ENCODE measurements around the gene SLC25A51. TPM values are rescaled to one million over a fixed set of nuclear protein-coding genes. Genes with fewer than 3 reads are reported as not detected.

SLC25A51 gene
- total RNA-seq, 4 donors from 2014 or later: 32.2 to 67.8 (median 57.8) TPM

DNA sequence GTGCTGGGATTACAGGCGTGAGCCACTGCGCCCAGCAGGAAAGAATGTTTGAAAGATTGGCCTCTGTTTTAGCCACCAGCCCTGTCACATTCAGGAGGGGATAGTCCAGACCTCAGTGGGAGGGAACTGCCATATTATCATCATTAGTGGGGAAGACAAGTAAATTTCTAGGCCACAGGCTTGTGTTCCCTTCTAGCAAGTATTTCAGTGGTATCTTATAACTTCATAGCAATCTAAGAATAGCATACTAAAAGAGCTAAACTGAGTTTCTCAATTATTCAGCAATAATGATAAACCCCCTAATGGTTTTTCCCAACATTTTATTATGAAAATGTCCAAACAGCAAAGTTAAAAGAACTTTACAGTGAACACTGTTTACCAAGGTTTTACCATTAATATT, 30.0 kb downstream of the SLC25A51 start:
- peaks cover 0 to 7% (median 0%) of the 10 kb centered on the region in 3 donors for H3K36me3 ChIP-seq
- DNase-seq: no peak
- no peak overlapping the region for H3K4me3 ChIP-seq
- H3K27ac ChIP-seq: no peak overlapping the region
- TF ChIP-seq POLR2A (IDR thresholded peaks at IDR 0.05): no peak
- TF ChIP-seq, protein P1, sequence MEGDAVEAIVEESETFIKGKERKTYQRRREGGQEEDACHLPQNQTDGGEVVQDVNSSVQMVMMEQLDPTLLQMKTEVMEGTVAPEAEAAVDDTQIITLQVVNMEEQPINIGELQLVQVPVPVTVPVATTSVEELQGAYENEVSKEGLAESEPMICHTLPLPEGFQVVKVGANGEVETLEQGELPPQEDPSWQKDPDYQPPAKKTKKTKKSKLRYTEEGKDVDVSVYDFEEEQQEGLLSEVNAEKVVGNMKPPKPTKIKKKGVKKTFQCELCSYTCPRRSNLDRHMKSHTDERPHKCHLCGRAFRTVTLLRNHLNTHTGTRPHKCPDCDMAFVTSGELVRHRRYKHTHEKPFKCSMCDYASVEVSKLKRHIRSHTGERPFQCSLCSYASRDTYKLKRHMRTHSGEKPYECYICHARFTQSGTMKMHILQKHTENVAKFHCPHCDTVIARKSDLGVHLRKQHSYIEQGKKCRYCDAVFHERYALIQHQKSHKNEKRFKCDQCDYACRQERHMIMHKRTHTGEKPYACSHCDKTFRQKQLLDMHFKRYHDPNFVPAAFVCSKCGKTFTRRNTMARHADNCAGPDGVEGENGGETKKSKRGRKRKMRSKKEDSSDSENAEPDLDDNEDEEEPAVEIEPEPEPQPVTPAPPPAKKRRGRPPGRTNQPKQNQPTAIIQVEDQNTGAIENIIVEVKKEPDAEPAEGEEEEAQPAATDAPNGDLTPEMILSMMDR (IDR thresholded peaks at IDR 0.05): no peak
- H3K4me1 ChIP-seq: no peaks in the 10 kb centered on the region
- H3K27me3 ChIP-seq: no peaks in the 10 kb centered on the region
- no peaks in the 10 kb centered on the region for H3K9me3 ChIP-seq

- no peak for DNase-seq
- no peak overlapping the region for H3K4me3 ChIP-seq
- no peak for TF ChIP-seq POLR2A (IDR thresholded peaks at IDR 0.05)
- TF ChIP-seq, protein P1 (IDR thresholded peaks at IDR 0.05): no peak
- H3K27me3 ChIP-seq: no peaks in the 10 kb centered on the region
- no peaks in the 10 kb centered on the region for H3K9me3 ChIP-seq
- H3K36me3 ChIP-seq: no peaks in the 10 kb centered on the region
- no peak overlapping the region for H3K27ac ChIP-seq
- no peaks in the 10 kb centered on the region for H3K4me1 ChIP-seq
Measured at GRCh38 chr9:37870799-37871176, 33.1 kb downstream of the SLC25A51 start.

DNA sequence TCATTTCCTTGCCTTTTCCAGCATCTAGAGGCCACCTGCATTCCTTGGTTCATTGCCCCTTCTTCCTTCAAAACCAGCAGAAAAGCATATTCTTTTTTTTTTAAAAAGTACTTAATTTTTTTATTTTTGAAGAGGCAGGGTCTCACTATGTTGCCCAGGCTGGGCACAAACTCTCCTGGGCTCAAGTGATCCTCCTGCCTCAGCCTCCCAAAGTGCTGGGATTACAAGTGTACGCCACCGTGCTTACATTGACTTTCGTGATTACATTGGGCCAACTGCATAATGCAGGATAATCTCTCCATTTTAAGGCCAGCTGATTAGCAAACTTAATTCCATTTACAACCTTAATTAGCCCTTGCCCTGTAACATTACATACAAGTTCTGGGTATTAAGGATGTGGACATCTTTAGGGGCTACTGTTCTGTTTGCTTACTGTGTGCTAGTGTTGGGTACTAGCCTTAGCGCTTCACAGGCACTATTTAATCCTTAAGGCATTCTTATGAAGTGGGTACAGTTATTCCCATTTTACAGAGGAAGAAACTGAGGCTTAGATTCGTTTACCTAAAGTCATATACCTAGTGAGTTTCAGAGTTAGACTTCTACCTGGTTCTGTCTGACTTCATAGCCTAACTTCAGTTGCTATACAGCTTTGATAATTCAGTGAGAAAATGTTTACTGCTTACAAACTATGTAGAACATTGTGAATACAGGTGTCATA, 33.7 kb downstream of the SLC25A51 start:
- H3K4me3 ChIP-seq: no peak overlapping the region
- no peak overlapping the region for H3K27ac ChIP-seq
- H3K9me3 ChIP-seq: no peaks in the 10 kb centered on the region
- no peaks in the 10 kb centered on the region for H3K27me3 ChIP-seq
- no peak for DNase-seq
- TF ChIP-seq, protein P1 (IDR thresholded peaks at IDR 0.05): no peak
- TF ChIP-seq POLR2A (IDR thresholded peaks at IDR 0.05): no peak
- no peaks in the 10 kb centered on the region for H3K36me3 ChIP-seq
- H3K4me1 ChIP-seq: no peaks in the 10 kb centered on the region

DNA sequence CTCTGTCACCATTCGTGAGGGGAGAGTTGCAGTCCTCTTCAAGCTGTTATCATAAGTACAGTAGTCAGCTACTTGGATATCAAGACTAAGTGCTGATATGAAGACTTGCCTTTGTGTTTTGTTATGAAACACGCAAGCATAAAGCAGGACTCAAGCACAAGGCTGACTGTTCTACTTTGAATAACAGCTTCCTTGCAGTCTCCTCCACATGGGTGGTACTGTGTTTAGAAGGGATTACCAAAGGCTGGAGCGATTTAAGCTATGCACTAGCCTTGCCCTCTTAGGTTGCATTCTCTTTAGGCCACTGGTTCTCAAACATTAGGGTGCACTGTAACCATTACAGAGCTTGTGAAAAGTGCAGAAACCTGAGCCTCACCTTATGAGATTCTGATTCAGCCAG, 41.4 kb downstream of the SLC25A51 start:
- no peaks in the 10 kb centered on the region for H3K4me1 ChIP-seq
- H3K9me3 ChIP-seq: no peaks in the 10 kb centered on the region
- no peak for DNase-seq
- no peak overlapping the region for H3K4me3 ChIP-seq
- H3K27ac ChIP-seq: no peak overlapping the region
- TF ChIP-seq, protein P1 (IDR thresholded peaks at IDR 0.05): no peak
- TF ChIP-seq POLR2A (IDR thresholded peaks at IDR 0.05): no peak
- H3K27me3 ChIP-seq: no peaks in the 10 kb centered on the region
- H3K36me3 ChIP-seq: peaks cover 0 to 49% (median 0%) of the 10 kb centered on the region in 3 donors

- H3K36me3 ChIP-seq: peaks cover 0 to 50% (median 0%) of the 10 kb centered on the region in 3 donors
- no peak for DNase-seq
- H3K27me3 ChIP-seq: no peaks in the 10 kb centered on the region
- H3K4me1 ChIP-seq: no peaks in the 10 kb centered on the region
- no peak overlapping the region for H3K27ac ChIP-seq
- H3K4me3 ChIP-seq: no peak overlapping the region
- no peaks in the 10 kb centered on the region for H3K9me3 ChIP-seq
- TF ChIP-seq, protein P1 (IDR thresholded peaks at IDR 0.05): peak in 2 of 6 experiments; percentile 11 to 22
- no peak for TF ChIP-seq POLR2A (IDR thresholded peaks at IDR 0.05)
Measured at GRCh38 chr9:37859043-37859442, 44.9 kb downstream of the SLC25A51 start.

Measured in Peyer's patch (tissue), 4 donors.